Lower leg skin (tissue), 3 donors: ENCODE results near the gene IL1RAPL1.

Experiments used
- POLR2A ChIP-seq, 2 donors: fragments of 450-650 bp; IDR thresholded peaks; one replicate each; pipeline ENCODE4 v1.6.1; 2016 to 2017; ENCODE audit warnings: antibody characterized with exemption in 2 of 2, mild to moderate bottlenecking in 1 of 2, moderate library complexity in 1 of 2
- TF ChIP-seq, protein P1 (sequence below), 3 donors: fragments of 450-650 bp; IDR thresholded peaks; one replicate each; pipeline ENCODE4 v1.5.1; 2016; ENCODE audit warnings: antibody characterized with exemption in 3 of 3, mild to moderate bottlenecking in 3 of 3, moderate library complexity in 2 of 3

DNA sequence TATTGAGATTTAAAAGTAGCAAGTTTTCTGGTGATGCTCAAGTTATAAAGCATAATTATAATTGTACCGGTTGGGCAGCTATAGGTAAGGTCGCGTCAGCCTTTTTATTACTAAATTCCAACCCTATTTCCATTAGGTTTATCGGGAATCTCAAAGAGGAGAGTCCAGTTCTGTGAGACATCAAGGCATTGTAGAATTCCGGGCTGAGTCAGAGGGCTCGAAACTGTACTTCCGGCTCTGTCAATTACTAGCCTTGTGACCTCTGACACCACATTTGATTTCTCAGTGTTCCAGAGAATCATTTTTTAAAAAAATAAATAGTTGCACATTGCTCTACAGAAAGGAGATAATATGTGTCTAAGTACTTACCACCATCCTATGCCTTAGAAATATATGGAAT lies 4.3 kb downstream of the IL1RAPL1 start:
- TF ChIP-seq, protein P1, sequence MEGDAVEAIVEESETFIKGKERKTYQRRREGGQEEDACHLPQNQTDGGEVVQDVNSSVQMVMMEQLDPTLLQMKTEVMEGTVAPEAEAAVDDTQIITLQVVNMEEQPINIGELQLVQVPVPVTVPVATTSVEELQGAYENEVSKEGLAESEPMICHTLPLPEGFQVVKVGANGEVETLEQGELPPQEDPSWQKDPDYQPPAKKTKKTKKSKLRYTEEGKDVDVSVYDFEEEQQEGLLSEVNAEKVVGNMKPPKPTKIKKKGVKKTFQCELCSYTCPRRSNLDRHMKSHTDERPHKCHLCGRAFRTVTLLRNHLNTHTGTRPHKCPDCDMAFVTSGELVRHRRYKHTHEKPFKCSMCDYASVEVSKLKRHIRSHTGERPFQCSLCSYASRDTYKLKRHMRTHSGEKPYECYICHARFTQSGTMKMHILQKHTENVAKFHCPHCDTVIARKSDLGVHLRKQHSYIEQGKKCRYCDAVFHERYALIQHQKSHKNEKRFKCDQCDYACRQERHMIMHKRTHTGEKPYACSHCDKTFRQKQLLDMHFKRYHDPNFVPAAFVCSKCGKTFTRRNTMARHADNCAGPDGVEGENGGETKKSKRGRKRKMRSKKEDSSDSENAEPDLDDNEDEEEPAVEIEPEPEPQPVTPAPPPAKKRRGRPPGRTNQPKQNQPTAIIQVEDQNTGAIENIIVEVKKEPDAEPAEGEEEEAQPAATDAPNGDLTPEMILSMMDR (IDR thresholded peaks at IDR 0.05) = no peak
- TF ChIP-seq POLR2A (IDR thresholded peaks at IDR 0.05) = no peak
